OCI-LY7 (cell line): ENCODE measurements around the gene TIMMDC1. TPM values are rescaled to one million over a fixed set of nuclear protein-coding genes. Genes with fewer than 3 reads are reported as not detected.

ENCODE experiments used
- BruUV-seq: library from RNA; stranded (reverse); fragments of 400-500 nt; replicated peaks from 2 replicates; lab custom pipeline; 2021; lab: Mats Ljungman, UMichigan
- CTCF ChIA-PET: fragments of 300-600 bp; sonication (Branson Sonifier 250); formaldehyde crosslinking; loops from one replicate; lab custom pipeline; 2022; ENCODE audit warnings: antibody characterized with exemption; ENCODE audit not compliant: unreplicated experiment; lab: Charles Lee
- POLR2A ChIA-PET: fragments of 300-600 bp; sonication (Branson Sonifier 250); formaldehyde crosslinking; loops from one replicate; lab custom pipeline; 2022; ENCODE audit warnings: antibody characterized with exemption; lab: Charles Lee
- DNase-seq: peaks from one replicate; pipeline ENCODE4 v3.0.0-alpha.2; 2015; ENCODE audit warnings: low spot score
- H2AFZ ChIP-seq: fragments of 200-600 bp; sonication (generic), shearing (Covaris generic); 2 replicates; pipeline ENCODE4 v1.6.1; 2014; ENCODE audit warnings: mild to moderate bottlenecking, antibody characterized with exemption, low read length, moderate library complexity
- H3K27ac ChIP-seq: fragments of 200-600 bp; sonication (generic); 2 replicates; pipeline ENCODE4 v1.5.1; 2014; ENCODE audit warnings: mixed run types, low read depth, mild to moderate bottlenecking, moderate library complexity, low read length, inconsistent platforms; ENCODE audit not compliant: poor library complexity, severe bottlenecking
- H3K36me3 ChIP-seq: fragments of 200-600 bp; sonication (generic); 2 replicates; pipeline ENCODE4 v1.6.1; 2014; ENCODE audit warnings: mild to moderate bottlenecking, antibody characterized with exemption, low read length, moderate library complexity, mixed read lengths; ENCODE audit not compliant: insufficient read depth
- H3K4me1 ChIP-seq: fragments of 200-600 bp; sonication (generic); 2 replicates; pipeline ENCODE4 v1.5.1; 2014; ENCODE audit warnings: mild to moderate bottlenecking, low read length; ENCODE audit not compliant: insufficient read depth, poor library complexity, severe bottlenecking
- H3K4me2 ChIP-seq: fragments of 200-600 bp; sonication (generic); 2 replicates; pipeline ENCODE4 v1.6.1; 2014; ENCODE audit warnings: mild to moderate bottlenecking, low read length
- H3K4me3 ChIP-seq: fragments of 200-600 bp; sonication (generic); 2 replicates; pipeline ENCODE4 v1.5.1; 2014; ENCODE audit warnings: mild to moderate bottlenecking, low read depth, low read length; ENCODE audit not compliant: poor library complexity, severe bottlenecking
- H3K79me2 ChIP-seq: fragments of 200-600 bp; sonication (generic); 2 replicates; pipeline ENCODE4 v1.6.1; 2016; ENCODE audit warnings: low read depth, mild to moderate bottlenecking, low read length, moderate library complexity, mixed read lengths; ENCODE audit not compliant: insufficient read depth
- H3K9me2 ChIP-seq: fragments of 200-600 bp; sonication (generic); 2 replicates; pipeline ENCODE4 v1.6.1; 2016; ENCODE audit warnings: mild to moderate bottlenecking, low read length, mixed read lengths; ENCODE audit not compliant: insufficient read depth
- H3K9me3 ChIP-seq: fragments of 200-600 bp; sonication (generic); 2 replicates; pipeline ENCODE4 v1.6.1; 2014; ENCODE audit warnings: mild to moderate bottlenecking, mixed run types, low read length, mixed read lengths
- H4K20me1 ChIP-seq: fragments of 200-600 bp; sonication (generic); 2 replicates; pipeline ENCODE4 v1.6.1; 2014; ENCODE audit warnings: mild to moderate bottlenecking, antibody characterized with exemption, low read length, moderate library complexity, mixed read lengths; ENCODE audit not compliant: insufficient read depth
- CTCF ChIP-seq: fragments of 200-600 bp; sonication (generic); conservative IDR thresholded peaks from 2 replicates; pipeline ENCODE4 v1.5.1; 2014; ENCODE audit warnings: mild to moderate bottlenecking, antibody characterized with exemption, low read length, moderate library complexity, mixed read lengths
- EZH2phosphoT487 ChIP-seq: fragments of 200-600 bp; sonication (generic); IDR thresholded peaks from 2 replicates; pipeline ENCODE4 v1.6.1; 2018; ENCODE audit warnings: low read depth, borderline replicate concordance, mild to moderate bottlenecking, mixed run types, antibody characterized with exemption, low read length, moderate library complexity, mixed read lengths
- intact Hi-C: fragments of 100-400 bp; cut with micrococcal nuclease; formaldehyde crosslinking; loops from one replicate; pipeline ENCODE4 v1.10.0; 2022; ENCODE audit not compliant: unreplicated experiment
- total RNA-seq, 2 experiments: library from RNA; depleted of rRNA in 1 of 2; stranded (reverse); fragments of >200 nt in 1 of 2; shearing (Covaris generic) in 1 of 2; gene quantifications; 2 replicates each; pipeline ENCODE4 v1.2.3, GENCODE V29; 2014 to 2022

TIMMDC1 gene
- total RNA-seq, 2 experiments from 2014 or later: 61.0 to 92.9 TPM

GRCh38 chr3:119518026-119518425 lies 19.7 kb downstream of the TIMMDC1 start:
- BruUV-seq: no TSS peak
- H3K79me2 ChIP-seq: no peaks in the 10 kb centered on the region
- H3K36me3 ChIP-seq: peaks cover 100% of the 10 kb centered on the region
- H2AFZ ChIP-seq: no peak overlapping the region
- H3K27ac ChIP-seq: no peak overlapping the region
- ChIA-PET POLR2A (interaction anchor here (0.7 kb wide), 1 partner anchor 225 kb away, joined by 3 read pairs; no protein-coding TSS in a partner anchor), CTCF (no interaction called here)
- intact Hi-C loops: no loop called here
- H3K4me1 ChIP-seq: no peaks in the 10 kb centered on the region
- H3K4me3 ChIP-seq: no peak overlapping the region
- no peak overlapping the region for H3K4me2 ChIP-seq
- no peaks in the 10 kb centered on the region for H4K20me1 ChIP-seq
- H3K9me3 ChIP-seq: no peaks in the 10 kb centered on the region; the same call in 1 of the 2 replicates
- H3K9me2 ChIP-seq: no peaks in the 10 kb centered on the region
- TF ChIP-seq EZH2phosphoT487: no peak
- 0 out of 2 replicates have a peak, but pooled peaks have one; percentile 21 for TF ChIP-seq CTCF
- no peak for DNase-seq

GRCh38 chr3:119524931-119525662 lies 26.8 kb downstream of the TIMMDC1 start:
- Histone ChIP-seq H3K4me1 (no peaks in the 10 kb centered on the region), H3K4me3 (no peak overlapping the region), H3K9me2 (no peaks in the 10 kb centered on the region), H3K27ac (no peak overlapping the region), H2AFZ (no peak overlapping the region), H3K79me2 (no peaks in the 10 kb centered on the region), H3K36me3 (peaks cover 55% of the 10 kb centered on the region), H3K4me2 (no peak overlapping the region), H3K9me3 (no peaks in the 10 kb centered on the region; the same call in 1 of the 2 replicates), H4K20me1 (no peaks in the 10 kb centered on the region)
- DNase-seq: no peak
- no TSS peak for BruUV-seq
- POLR2A ChIA-PET: interaction anchor here (0.6 to 1.4 kb wide), 2 partner anchors 62 to 1571 kb away, joined by 3 to 4 read pairs; partner anchors contain the start of gene TMEM39A
- CTCF ChIA-PET: no interaction called here
- intact Hi-C loops: no loop called here
- no peak for TF ChIP-seq EZH2phosphoT487
- TF ChIP-seq CTCF: no peak; the same call in 1 of the 2 replicates

DNA sequence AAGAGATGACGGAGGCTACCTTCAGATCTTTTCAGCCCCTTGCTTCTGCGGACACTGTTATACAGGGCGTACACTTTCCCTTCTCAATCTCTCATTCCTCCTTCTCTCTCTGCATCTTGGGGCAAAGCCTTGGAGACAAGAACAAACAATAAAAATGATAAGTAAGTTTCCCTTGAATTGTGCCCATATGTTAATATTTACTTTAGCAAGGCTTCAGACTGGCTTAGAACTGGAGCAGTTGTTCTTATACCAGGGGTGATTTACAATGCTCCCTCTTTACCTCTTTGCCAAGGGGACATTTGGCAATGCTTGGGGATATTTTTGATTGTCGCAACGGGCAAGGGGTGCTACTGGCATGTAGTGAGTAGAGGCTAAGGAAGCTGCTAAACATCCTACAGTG lies 29.4 kb downstream of the TIMMDC1 start:
- DNase-seq: no peak
- no TSS peak for BruUV-seq
- Histone ChIP-seq H3K27ac (no peak overlapping the region), H3K79me2 (no peaks in the 10 kb centered on the region), H2AFZ (no peak overlapping the region), H3K9me2 (no peaks in the 10 kb centered on the region), H3K4me3 (no peak overlapping the region), H3K9me3 (no peaks in the 10 kb centered on the region), H3K4me2 (no peak overlapping the region), H4K20me1 (no peaks in the 10 kb centered on the region), H3K4me1 (no peaks in the 10 kb centered on the region), H3K36me3 (peaks cover 29% of the 10 kb centered on the region)
- no peak for TF ChIP-seq EZH2phosphoT487
- TF ChIP-seq CTCF: no peak
- POLR2A ChIA-PET: no interaction called here
- intact Hi-C loops: no loop called here
- CTCF ChIA-PET: no interaction called here
